SK-N-SH treated with all-trans-retinoic acid at 6 μM for 48 hours (cell line): ENCODE results near the gene PSMB8.
"Not testable (repeated sequence)": the region's sequence is repeated elsewhere in the genome, so short reads cannot be mapped to it uniquely, and the experiment has no call there.

ENCODE experiments used
- ATAC-seq: fragments of 200-7000 bp; cut with Tn5 transposase; 3 replicates; pipeline ENCODE4 v1.9.1; 2020; ENCODE audit warnings: mild to moderate bottlenecking, moderate library complexity
- ARNTL ChIP-seq: fragments of 450-650 bp; formaldehyde crosslinking; IDR thresholded peaks from 2 replicates; pipeline ENCODE4 v1.5.0; 2020; ENCODE audit warnings: low read depth, mild to moderate bottlenecking, moderate library complexity, borderline replicate concordance
- CREB5 ChIP-seq: fragments of 250-450 bp; sonication (Bioruptor Pico); IDR thresholded peaks from 2 replicates; pipeline ENCODE4 v1.5.1; 2020; ENCODE audit warnings: low read depth, mild to moderate bottlenecking, moderate library complexity
- CSDC2 ChIP-seq: fragments of 250-450 bp; sonication (Bioruptor Pico); IDR thresholded peaks from 2 replicates; pipeline ENCODE4 v1.5.0; 2020; ENCODE audit warnings: mild to moderate bottlenecking, moderate library complexity
- CSRNP3 ChIP-seq: fragments of 250-450 bp; sonication (Bioruptor Pico); IDR thresholded peaks from 2 replicates; pipeline ENCODE4 v1.5.1; 2021; ENCODE audit warnings: mild to moderate bottlenecking, moderate library complexity
- GLIS3 ChIP-seq: fragments of 250-450 bp; sonication (Bioruptor Pico); IDR thresholded peaks from 2 replicates; pipeline ENCODE4 v1.5.0; 2020; ENCODE audit warnings: mild to moderate bottlenecking, moderate library complexity
- ISL1 ChIP-seq: fragments of 250-450 bp; sonication (Bioruptor Pico); IDR thresholded peaks from 2 replicates; pipeline ENCODE4 v2.1.2; 2022; ENCODE audit warnings: mild to moderate bottlenecking, moderate library complexity
- OSR1 ChIP-seq: fragments of 250-450 bp; sonication (Bioruptor Pico); IDR thresholded peaks from 2 replicates; pipeline ENCODE4 v1.8.0; 2022; ENCODE audit warnings: moderate library complexity, mild to moderate bottlenecking, inconsistent platforms
- PATZ1 ChIP-seq: fragments of 250-450 bp; sonication (Bioruptor Pico); IDR thresholded peaks from 2 replicates; pipeline ENCODE4 v1.8.0; 2020; ENCODE audit warnings: mild to moderate bottlenecking, moderate library complexity, borderline replicate concordance
- POU6F1 ChIP-seq: fragments of 250-450 bp; sonication (Bioruptor Pico); IDR thresholded peaks from 2 replicates; pipeline ENCODE4 v1.8.0; 2021; ENCODE audit warnings: low read depth, mild to moderate bottlenecking, moderate library complexity, borderline replicate concordance
- SNAI2 ChIP-seq: fragments of 250-450 bp; sonication (Bioruptor Pico); IDR thresholded peaks from 2 replicates; pipeline ENCODE4 v1.5.0; 2020; ENCODE audit warnings: mild to moderate bottlenecking, moderate library complexity
- TCF4 ChIP-seq: fragments of 250-450 bp; sonication (Bioruptor Pico); IDR thresholded peaks from 2 replicates; pipeline ENCODE4 v1.8.0; 2021; ENCODE audit warnings: mild to moderate bottlenecking, moderate library complexity, borderline replicate concordance
- TSHZ2 ChIP-seq: fragments of 250-450 bp; sonication (Bioruptor Pico); IDR thresholded peaks from 2 replicates; pipeline ENCODE4 v1.5.0; 2020; ENCODE audit warnings: mild to moderate bottlenecking, moderate library complexity
- ZC3H10 ChIP-seq: fragments of 250-450 bp; sonication (Bioruptor Pico); IDR thresholded peaks from 2 replicates; pipeline ENCODE4 v1.5.1; 2021; ENCODE audit warnings: mild to moderate bottlenecking, moderate library complexity
- ZFP3 ChIP-seq: fragments of 250-450 bp; sonication (Bioruptor Pico); IDR thresholded peaks from 2 replicates; pipeline ENCODE4 v1.5.0; 2020; ENCODE audit warnings: mild to moderate bottlenecking, moderate library complexity
- ZNF565 ChIP-seq: fragments of 450-650 bp; formaldehyde crosslinking; conservative IDR thresholded peaks from 2 replicates; pipeline ENCODE4 v1.5.0; 2020; ENCODE audit warnings: low read depth, mild to moderate bottlenecking, moderate library complexity
- ZNF70 ChIP-seq: fragments of 450-650 bp; formaldehyde crosslinking; IDR thresholded peaks from 2 replicates; pipeline ENCODE4 v1.5.0; 2020; ENCODE audit warnings: mild to moderate bottlenecking, moderate library complexity
- ZNF8 ChIP-seq: fragments of 450-650 bp; formaldehyde crosslinking; IDR thresholded peaks from 2 replicates; pipeline ENCODE4 v1.5.0; 2020; ENCODE audit warnings: mild to moderate bottlenecking, moderate library complexity

The PSMB8 gene

GRCh38 chr6:32809171-32809570, 34.7 kb downstream of the PSMB8 start:
- ATAC-seq, result no peak
- no peak for TF ChIP-seq GLIS3
- no peak for TF ChIP-seq ZFP3 (CRISPR knock-in tag)
- no peak for TF ChIP-seq PATZ1
- no peak for TF ChIP-seq ZNF70
- TF ChIP-seq OSR1 (CRISPR knock-in tag), result no peak
- no peak for TF ChIP-seq CSRNP3 (CRISPR knock-in tag)

- TF ChIP-seq CREB5 (CRISPR knock-in tag), result no peak
- TF ChIP-seq CSDC2 (CRISPR knock-in tag), result no peak
- no peak for TF ChIP-seq PATZ1
- no peak for TF ChIP-seq SNAI2 (CRISPR knock-in tag)
- no peak for TF ChIP-seq OSR1 (CRISPR knock-in tag)
- TF ChIP-seq ZC3H10 (CRISPR knock-in tag), result no peak
- TF ChIP-seq TCF4 (CRISPR knock-in tag), result no peak
- no peak for TF ChIP-seq ZFP3 (CRISPR knock-in tag)
- no peak for TF ChIP-seq ZNF8 (CRISPR knock-in tag)
- TF ChIP-seq ISL1, result no peak
- TF ChIP-seq TSHZ2 (CRISPR knock-in tag), result no peak
- no peak for TF ChIP-seq ZNF565 (CRISPR knock-in tag)
- no peak for TF ChIP-seq POU6F1 (CRISPR knock-in tag)
- no peak for TF ChIP-seq ARNTL (CRISPR knock-in tag)
- TF ChIP-seq GLIS3, result no peak
- TF ChIP-seq CSRNP3 (CRISPR knock-in tag), result no peak
- TF ChIP-seq ZNF70, result no peak
- no peak for ATAC-seq
These were observed 36.7 kb downstream of the PSMB8 start for GRCh38 chr6:32807020-32807580.

GRCh38 chr6:32805404-32805803, 38.4 kb downstream of the PSMB8 start:
- ATAC-seq, result not testable (repeated sequence)
